Measurements from ENCODE around the gene ANKMY1. TPM values are rescaled to one million over a fixed set of nuclear protein-coding genes. Genes with fewer than 3 reads are reported as not detected.

The ANKMY1 gene
- total RNA-seq, 4 donors from 2014 or later = 7.0 to 12.0 (median 8.9) TPM

GRCh38 chr2:240601061-240601830 lies 43.5 kb upstream of the ANKMY1 start:
- ATAC-seq = no peak
- Histone ChIP-seq H3K9me3 (no peaks in the 10 kb centered on the region), H3K4me3 (no peak overlapping the region), H3K4me1 (peaks cover 0 to 22% (median 0%) of the 10 kb centered on the region in 3 donors), H3K27me3 (no peaks in the 10 kb centered on the region), H3K36me3 (peaks cover 0 to 66% of the 10 kb centered on the region in 2 donors), H3K27ac (no peak overlapping the region)
- WGBS, 2 donors (ENCODE audit: low coverage in 1 of 2) = 80 to 91% methylated on average over 1 to 6 of the region's 20 CpGs
- TF ChIP-seq POLR2A (IDR thresholded peaks at IDR 0.05) = no peak
- no peak for TF ChIP-seq POLR2AphosphoS5 (IDR thresholded peaks at IDR 0.05)
- no peak for TF ChIP-seq CTCF (IDR thresholded peaks at IDR 0.05)
- no peak for TF ChIP-seq EP300 (IDR thresholded peaks at IDR 0.05)

DNA sequence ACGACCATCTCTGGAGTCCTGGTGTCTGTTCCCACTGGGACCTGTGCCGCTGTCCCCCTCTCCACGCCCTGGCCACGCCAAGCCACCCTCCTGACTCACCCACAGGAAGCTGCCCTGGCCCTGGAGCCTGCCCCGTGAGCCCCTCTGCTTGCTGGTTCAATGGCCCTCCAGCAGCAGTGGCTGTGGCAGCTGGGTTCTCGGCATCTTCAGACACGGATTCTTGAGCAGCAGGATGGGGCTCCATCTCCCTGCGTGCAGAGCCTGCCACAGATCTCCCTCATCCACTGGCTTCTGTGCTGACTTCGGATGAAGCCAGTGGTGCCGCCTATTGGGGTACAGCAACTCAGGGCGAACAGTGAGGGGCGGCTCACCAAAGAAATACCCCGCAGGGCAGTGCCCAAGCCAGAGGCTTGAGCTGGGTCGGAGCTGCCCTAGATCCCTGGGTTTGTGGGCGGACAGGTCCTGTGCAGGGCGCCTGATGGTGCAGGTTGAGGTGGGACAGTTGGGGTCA lies 42.7 kb upstream of the ANKMY1 start:
- Histone ChIP-seq H3K4me3 (no peak overlapping the region), H3K4me1 (peaks cover 0 to 30% (median 0%) of the 10 kb centered on the region in 3 donors), H3K27me3 (no peaks in the 10 kb centered on the region), H3K9me3 (no peaks in the 10 kb centered on the region), H3K36me3 (peaks cover 0 to 73% of the 10 kb centered on the region in 2 donors), H3K27ac (no peak overlapping the region)
- 96% methylated on average over 3 of the region's 16 CpGs; no CpG with 5 or more reads in 1 of the 2 donors for WGBS, 2 donors (ENCODE audit: low coverage in 1 of 2)
- TF ChIP-seq POLR2AphosphoS5 (IDR thresholded peaks at IDR 0.05) = no peak
- TF ChIP-seq EP300 (IDR thresholded peaks at IDR 0.05) = no peak
- no peak for TF ChIP-seq CTCF (IDR thresholded peaks at IDR 0.05)
- TF ChIP-seq POLR2A (IDR thresholded peaks at IDR 0.05) = no peak
- ATAC-seq = no peak

GRCh38 chr2:240599141-240599583 lies 41.4 kb upstream of the ANKMY1 start:
- Histone ChIP-seq H3K9me3 (no peaks in the 10 kb centered on the region), H3K27ac (no peak overlapping the region), H3K36me3 (peaks cover 0 to 86% of the 10 kb centered on the region in 2 donors), H3K27me3 (no peaks in the 10 kb centered on the region), H3K4me3 (no peak overlapping the region), H3K4me1 (peaks cover 0 to 37% (median 0%) of the 10 kb centered on the region in 3 donors)
- 93% methylated on average over 8 of the region's 11 CpGs; no CpG with 5 or more reads in 1 of the 2 donors for WGBS, 2 donors (ENCODE audit: low coverage in 1 of 2)
- ATAC-seq = no peak
- no peak for TF ChIP-seq POLR2AphosphoS5 (IDR thresholded peaks at IDR 0.05)
- no peak for TF ChIP-seq CTCF (IDR thresholded peaks at IDR 0.05)
- TF ChIP-seq POLR2A (IDR thresholded peaks at IDR 0.05) = no peak
- TF ChIP-seq EP300 (IDR thresholded peaks at IDR 0.05) = no peak

- H3K27me3 ChIP-seq = no peaks in the 10 kb centered on the region
These were observed 40.6 kb upstream of the ANKMY1 start for GRCh38 chr2:240598311-240598911.

More at GRCh38 chr2:240598311-240598911, 40.6 kb upstream of the ANKMY1 start:
- Histone ChIP-seq H3K9me3 (no peaks in the 10 kb centered on the region), H3K27ac (no peak overlapping the region), H3K4me3 (no peak overlapping the region), H3K36me3 (peaks cover 0 to 93% of the 10 kb centered on the region in 2 donors), H3K4me1 (peaks cover 0 to 42% (median 0%) of the 10 kb centered on the region in 3 donors)
- no peak for ATAC-seq
- TF ChIP-seq POLR2AphosphoS5 (IDR thresholded peaks at IDR 0.05) (no peak), POLR2A (IDR thresholded peaks at IDR 0.05) (no peak), CTCF (IDR thresholded peaks at IDR 0.05) (no peak), EP300 (IDR thresholded peaks at IDR 0.05) (no peak)
- WGBS, 2 donors (ENCODE audit: low coverage in 1 of 2) = no CpG with 5 or more reads among the region's 17 CpGs
